Activated CD4-positive, CD25-positive, alpha-beta regulatory T cell (primary cell): Measurements from ENCODE around the gene EXOC6B.

ENCODE experiments used
- DNase-seq, 4 experiments: peaks; one replicate each; lab custom pipeline; 2025; lab: John Stamatoyannopoulos, UW

The EXOC6B gene

DNA sequence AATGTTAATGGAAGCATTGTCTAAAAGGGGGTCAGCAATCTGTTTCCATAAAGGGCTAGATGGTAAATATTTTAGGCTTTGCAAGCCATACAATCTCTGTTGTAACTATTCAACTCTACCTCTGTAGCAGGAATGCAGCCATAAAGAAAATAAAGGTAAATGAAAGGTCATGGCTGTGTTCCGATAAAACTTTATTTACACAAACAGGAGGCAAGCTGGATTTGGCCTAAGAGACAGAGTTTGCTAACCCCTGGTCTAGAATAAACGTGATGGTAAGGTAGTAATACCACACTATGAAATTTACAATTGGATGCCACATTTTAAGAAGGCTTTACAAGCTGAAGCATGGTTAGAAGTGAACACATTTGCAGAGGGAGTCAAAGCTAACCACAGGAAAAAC, 91.4 kb downstream of the EXOC6B start:
- DNase-seq, result no peak

DNA sequence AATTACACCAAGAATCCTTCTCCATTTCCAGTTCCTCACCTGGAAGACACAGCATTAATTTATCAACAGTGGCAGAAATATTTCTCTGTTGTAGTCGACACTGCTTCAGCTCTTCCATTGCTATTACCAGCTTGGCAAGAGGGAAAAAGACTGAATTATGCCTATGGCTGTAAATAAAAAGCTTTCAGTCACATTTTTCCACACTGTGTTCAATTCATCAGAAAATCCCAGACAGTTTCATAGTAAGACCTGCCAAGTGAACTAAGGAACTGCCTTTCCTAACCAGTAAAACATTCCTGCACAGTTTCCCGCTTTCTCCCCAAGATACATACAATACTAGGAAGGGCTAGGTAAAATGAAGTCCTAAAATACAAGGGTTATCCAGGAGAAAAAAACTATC, 94.7 kb downstream of the EXOC6B start:
- DNase-seq, result no peak

DNA sequence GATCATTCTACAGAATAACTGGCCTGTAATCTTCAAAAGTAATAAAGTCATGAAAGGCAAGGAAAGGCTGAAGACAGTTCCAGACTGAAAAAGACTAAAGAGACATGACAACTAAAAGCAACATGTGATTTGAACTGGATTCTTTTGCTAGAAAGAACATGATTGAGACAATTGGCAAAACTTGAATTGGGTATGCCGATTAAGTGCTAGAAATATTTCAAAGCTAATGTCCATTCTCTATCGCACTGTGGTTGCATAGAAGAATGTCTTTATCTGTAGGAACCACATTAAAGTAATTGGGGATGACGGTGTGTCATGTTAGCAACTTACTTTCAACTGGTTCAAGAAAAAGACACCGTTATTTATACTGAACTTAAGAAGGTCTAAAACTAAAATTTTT, 98.5 kb downstream of the EXOC6B start:
- DNase-seq, result no peak

DNA sequence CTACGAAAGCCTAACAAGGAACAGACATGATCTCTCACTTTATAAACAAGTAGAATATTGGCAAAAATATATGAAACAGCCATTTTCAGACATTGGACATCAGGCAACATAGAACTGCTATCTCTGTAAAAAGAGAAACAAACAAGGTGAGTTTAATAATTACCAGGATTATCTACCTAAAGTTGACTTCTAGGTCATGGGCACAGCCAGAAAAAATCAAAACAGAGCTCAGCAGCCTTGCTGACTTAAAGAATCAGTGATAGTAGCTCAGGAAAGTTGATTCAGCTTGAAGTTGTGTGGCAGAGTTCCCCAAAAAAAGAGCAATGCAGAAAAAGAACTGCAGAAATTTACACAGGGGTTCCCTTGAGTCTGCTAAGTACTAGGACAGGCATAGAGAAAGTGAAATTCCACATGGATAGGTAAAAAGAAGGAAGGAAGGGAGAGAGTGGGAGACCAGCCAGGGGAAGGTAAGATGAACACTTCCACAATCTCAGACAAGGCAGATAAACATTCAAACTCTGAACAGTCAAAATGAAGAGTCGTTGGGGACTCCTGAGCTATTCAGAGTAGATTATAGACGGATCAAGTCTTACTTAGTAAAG, 102.0 kb downstream of the EXOC6B start:
- DNase-seq, result no peak

DNA sequence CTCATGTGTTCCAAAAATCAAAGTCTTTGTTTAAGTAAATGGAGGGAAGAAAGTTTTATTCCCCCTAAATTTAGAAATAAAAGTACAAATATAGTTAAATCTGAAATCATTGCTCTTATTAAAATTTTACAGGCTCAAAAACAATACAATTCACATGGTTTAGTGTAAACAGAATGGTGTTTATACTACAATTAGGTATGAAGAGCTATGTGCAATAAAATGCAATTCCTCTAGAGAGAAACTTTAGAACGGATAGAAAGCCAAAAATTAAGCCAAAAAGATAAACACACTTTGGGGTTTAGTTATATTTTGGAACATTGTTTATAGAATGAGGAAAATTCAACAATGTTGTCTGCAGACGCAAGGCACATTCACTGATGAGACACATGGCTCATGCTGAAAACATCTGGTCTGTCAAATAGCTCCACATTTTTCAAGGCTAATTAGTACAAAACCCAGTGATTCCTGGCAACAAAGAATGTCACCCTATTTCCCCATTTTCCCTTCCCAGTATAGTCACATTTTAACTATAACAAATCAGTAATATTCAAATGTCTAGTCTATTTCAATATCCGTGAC, 103.3 kb downstream of the EXOC6B start:
- DNase-seq, result no peak

DNA sequence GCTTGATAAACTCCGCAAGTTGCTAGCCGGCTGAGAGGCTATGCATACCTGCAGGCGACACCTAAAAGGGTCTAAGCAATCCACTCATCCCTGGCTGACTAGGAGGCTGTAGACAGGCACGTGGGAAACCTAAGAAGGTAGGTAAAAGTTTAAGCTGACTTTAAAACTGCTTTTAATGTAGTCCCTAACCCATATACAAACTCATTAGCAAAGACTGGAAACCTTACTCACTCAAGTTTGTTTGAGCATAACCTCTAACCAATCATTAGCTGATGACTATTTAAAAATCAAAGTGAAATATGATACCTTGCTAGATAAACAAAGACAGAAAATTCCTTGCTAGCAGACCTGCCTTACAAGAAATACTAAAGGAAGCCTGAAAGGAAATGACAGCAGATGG, 106.4 kb downstream of the EXOC6B start:
- no peak for DNase-seq

DNA sequence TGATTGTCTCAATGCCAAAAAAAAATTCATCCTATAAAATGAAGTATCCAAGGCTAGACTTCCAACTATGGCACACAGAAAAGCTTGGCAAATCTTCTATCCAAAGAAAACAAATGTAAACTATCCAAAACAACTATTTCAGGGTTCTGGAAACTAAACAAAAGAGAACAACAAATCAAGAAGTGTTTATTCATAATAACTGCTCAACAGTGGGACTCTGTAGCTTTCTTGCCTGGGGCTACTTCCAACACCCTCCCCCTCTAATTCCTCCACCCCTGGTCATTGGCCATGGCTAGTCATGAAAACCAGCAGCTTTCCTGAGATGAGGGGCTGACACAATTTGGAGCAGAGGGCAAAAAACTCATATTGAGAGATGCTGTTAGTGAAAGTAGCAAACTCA, 107.0 kb downstream of the EXOC6B start:
- no peak for DNase-seq

DNA sequence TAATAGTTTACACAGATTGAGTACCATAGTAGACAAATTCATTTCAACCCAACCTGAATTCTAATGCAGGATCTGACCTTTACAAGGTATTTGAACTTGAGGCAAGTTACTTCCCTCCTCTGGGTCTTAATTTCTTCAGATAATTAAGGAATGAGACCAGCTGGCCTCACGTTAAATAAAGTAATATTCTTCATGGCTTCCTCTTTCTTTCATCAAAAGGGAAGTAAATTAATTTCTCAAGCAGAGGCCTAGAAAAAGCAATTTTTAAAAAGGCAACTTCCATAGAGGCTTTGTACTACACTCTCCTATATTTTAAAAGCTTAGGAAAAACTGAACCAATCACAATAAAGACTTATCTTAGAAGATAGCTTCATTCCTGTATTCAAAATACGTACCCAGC, 109.2 kb downstream of the EXOC6B start:
- DNase-seq, result no peak

DNA sequence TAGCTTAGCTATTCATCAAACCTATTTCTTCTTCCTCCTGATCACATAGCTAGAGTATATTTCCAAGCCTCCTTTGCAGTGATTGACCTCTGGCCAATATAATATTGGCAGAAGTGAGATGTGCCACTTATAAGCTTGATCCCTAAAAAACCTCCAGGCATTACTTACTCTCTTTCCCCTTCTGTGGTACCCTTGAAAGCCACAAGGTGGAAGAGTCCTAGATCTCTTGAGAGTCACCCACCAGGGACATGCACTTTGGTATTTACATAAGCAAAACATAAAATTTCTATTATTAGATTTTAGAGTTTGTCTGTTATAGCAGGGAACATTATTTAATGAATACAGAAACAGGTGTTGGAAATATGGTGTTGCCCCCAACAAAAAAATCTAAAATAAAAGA, 112.0 kb downstream of the EXOC6B start:
- DNase-seq, result no peak

DNA sequence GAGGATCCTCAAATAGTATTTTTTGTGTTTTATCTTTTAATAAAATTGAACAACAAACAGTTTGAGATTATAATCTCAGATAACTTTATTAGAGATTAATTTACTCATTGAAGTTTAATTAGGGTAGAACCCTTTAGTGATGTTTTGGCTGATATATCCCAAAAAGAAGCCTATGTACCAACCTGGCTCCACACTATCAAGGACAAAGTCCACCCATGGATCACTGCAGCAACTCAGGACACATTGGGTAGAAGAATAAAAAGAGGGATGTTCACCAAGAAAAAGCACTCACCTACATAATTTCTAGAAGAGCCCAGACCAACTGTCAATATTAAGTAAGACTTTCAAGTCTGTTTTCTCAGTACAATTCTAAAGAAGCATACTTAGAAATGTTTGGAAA, 112.9 kb downstream of the EXOC6B start:
- no peak for DNase-seq

DNA sequence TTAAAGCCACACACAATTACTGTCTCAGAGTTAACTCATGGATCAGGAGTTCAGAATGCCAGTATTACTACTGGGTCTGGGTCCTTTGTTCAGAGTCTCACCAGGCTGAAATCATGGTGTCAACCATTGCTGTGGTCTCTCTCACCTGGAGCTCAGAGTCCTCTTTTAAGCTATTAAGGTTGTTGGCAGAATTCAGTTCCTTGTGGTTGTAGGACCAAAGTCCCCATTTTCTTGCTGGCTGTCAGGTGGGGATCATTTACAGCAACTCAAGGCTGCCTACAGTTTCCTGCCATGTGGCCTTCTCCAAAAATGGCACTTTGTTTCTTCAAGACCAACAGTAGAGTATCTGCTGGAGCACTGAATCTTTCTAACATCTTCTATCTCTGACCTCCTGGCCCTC, 113.5 kb downstream of the EXOC6B start:
- no peak for DNase-seq

DNA sequence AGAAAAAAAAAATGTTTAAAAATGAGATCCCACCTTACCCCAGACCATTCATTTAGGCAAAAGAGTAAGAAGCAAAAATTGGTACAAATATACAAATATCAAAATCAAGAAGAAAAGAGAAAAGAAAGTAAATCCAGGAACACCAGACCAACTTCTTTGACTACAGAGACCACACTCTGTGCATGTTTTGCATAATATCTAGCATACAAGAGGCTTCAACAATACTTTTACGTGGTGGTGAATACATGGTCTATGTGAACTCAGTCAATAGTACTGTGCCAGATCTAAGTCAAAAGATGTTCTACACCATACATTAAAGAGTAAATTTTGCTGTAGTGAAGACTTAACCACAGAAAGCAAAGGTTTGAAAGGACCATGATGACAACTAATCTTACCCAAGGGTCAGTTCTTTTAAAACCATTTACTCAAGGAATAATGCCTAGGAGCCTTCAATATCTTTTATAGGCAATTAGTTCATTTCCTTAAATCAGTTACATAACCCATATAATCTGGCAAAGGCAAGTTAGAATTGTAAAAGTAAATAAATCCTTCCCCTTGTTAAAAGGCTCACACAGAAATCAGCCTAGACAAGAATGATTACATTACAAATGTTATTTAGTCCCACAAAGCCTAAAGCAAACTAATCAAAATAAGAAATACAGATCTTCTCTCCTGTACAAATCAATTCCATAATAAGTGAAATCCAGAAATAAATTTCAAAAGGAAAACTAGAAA, 115.2 kb downstream of the EXOC6B start:
- DNase-seq, result no peak

DNA sequence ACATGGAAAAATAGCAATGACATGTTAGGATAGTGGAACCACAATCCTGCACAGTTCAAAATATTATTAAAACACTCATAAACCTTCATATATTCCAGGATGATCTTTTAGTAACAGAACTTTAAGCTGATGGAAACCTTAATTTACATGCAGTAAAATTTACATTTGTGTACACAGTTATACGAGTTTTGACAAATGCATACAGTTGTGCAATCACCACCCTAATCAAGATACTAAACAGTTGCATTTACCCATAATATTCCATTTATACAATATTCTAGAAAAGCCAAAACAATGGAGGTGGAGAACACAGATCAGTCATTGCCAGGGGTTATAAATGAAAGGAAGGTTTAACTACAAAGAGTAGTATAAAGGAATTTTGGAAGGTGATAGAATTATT, 117.6 kb downstream of the EXOC6B start:
- DNase-seq, result no peak

DNA sequence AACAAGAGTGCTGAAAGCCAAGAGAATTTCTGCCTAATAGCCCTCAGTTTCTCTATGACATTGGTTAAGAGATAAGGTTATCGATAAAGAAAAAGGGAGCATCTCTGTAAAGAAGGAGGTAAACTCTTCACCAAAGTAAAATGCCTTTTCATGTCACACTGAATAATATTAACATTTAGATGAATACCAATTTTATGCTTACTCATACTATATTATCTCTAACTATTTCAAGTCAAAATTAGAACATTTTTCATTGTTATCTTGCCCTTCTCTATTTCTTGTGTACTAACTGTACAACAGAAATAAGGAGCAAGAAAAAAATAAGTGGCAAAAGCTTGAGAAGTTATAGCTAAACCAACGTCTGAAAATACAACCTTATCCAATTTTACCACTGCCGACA, 127.5 kb downstream of the EXOC6B start:
- no peak for DNase-seq

DNA sequence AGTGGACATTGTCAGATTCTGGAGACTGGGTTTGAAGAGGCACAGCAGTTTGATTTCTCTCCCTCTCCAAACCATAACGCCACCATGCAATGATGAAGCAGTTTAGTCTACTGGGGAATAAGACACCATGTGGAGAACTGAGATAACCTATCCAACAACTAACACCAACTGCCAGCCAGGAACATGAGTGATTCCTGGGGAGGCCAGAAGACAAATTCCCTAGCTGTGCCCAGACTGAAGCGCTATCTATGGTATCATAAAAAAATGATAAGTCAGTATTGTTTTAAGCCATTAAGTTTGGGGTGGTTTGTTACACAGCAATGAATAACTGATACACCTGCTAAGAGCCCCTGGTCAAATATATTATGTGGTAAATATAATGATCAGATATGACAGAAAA, 129.3 kb downstream of the EXOC6B start:
- no peak for DNase-seq

DNA sequence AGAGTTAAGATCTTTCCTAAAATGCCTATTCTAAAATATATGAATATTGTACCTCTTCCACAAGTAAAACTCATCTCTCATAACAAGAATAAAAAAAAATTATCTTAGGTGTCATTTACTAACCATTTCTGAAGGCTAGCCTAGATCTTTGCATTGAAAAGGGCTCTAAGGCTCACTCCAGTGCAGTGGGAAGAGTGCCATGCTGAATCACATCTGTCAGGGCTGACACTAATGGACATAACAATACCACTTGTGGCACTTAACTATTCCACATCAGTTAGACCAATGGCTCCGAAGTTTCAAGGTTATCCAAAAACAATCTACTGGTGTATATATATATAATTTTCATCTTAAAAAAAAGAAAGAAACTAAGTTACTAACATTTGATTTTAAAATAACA, 130.2 kb downstream of the EXOC6B start:
- DNase-seq, result no peak

DNA sequence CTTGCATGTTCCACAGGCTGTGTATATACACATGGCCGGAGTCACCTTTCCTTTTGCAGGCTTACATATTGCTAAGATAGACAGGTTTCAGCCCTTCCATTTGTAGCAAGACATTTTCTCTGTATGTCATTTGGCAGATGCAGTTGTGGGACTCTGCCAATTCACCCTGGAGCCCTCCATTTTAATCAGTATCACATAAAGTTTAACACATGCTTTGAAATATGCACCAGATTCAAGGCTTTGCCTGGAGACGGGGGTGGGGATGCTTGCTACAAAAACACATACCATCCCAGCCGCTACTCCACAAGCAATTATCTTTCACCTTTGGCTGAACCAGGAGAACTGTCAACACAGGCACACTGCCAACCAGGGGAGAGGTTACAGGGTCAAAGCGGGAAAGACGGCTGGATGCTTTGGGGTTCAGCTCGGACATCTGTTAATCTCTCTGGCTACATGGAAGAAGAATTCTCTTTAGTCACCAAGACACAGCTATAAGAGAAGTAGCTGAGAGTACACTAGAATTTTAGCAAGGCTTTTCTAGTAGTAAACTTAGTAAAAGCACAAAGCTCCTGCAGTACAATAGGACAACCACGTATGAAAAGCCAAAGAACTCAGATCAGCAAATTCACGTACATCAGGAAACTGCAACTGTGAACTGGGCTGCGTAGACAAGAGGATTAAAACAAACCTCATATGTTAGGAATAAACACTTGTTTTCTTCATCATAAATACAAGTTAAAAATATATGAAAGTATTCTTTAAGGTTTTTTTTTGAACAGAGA, 130.9 kb downstream of the EXOC6B start:
- no peak for DNase-seq

DNA sequence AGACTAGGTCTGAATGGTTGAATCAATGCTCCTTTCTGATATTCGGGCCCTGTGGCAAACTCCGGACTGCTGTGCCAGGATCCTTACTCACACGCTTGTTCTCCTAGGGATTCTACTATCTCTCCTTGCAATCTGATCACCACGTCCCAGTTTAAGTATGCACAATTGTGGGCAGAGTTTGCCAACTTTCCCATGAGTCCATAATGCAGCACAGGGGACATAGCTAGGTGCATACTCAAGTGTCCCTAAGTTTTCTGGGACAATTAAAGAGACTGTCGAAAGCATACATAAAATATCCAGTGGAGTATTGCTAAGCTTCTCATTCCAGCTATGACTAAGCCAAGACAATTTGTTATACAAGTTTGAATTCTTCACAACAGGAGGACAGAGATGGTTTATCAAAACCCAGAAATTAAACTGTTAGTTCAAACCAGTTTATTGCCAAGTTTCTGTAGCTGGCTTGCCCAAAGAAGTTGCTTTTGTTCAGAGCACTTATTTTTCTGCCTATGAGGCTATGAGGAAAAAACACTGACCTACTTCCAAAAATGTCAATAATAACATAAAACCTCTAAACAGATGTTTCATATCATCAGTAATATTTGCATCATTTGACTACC, 136.1 kb downstream of the EXOC6B start:
- DNase-seq, result no peak

DNA sequence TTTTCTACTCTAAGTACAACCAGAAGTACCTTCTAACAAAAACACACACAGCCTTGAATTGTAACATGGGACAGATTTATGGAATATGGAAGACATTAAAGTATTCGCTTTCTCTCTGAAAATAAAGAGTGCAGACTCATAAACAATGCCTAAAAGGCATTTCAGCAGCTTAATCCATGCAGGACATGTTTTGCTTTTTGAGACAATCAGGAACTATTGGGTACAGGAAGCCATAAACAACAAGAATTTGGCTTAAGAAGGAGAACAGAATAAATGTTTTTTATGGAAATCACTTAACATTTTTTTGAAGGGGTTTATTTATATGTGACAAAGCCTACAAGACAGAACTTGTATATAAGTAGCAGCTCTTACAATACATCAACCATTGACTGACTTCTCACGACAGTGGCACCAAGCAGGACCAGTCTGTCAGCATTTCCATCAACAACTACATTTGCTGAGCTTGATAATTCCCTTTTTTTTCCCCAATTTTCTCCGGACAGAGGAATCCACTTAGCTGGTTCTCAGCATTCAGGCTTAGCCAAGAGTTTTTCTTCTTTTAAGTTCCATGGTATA, 140.1 kb downstream of the EXOC6B start:
- no peak for DNase-seq

DNA sequence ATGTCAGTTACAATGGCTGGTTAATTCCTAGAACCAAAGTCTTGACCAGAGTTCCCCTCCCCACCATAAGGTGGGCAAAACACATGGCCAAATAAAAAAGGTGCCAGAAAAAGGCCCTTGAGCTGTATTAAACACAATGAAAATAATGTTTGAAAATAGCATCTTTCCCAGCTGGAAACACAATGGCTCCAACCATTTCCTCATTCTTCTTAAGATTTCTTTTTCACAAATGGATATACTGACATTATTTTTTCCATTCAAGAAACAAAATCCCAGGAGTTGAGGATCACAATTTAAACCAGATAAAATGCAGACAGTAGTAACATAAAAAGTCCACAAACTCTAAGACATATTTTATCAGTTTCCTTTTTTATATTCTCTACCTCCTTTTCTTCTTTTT, 143.8 kb downstream of the EXOC6B start:
- no peak for DNase-seq

DNA sequence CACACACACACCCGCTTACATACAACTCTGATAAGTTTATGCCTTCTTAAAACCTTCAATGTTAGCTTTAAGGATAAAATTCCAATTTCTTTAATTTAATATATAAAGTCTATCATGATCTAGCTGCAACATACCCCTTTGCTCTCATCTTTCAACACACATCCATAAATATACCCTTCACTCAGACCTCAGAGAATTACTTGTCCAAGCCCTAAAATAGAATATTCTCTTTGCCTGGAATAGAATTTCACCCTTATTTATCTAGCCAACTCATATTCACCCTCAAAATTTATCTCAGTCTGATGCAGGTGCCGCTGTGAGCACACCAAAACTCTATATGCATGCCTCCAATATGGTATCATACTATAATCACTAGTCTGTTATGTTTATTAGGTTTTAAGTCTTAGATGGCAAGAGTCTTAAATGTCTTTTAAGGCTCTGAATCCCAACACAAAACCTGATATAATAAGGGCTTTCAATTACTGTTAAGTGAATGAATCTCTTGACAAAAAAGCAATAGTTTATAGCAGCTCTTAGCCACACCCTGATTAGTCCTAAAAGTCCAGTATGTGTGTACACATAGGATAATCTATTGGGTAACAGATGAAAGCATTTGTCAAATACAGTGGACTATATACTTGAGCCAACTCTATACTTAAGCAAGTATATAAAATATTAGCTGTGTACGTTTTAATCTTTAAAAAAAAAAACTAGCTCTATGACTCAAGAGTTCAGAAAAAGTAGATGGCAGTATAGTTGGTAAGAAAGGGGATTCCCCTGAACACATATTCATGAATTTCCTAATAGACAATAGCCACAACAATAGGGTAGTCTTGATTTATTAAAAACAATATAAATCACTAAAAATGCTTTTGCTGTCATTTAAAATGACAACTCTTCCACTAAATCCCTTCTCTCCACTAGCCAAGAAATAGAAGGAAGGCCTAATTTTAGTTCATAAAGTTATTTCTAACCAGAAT, 144.5 kb downstream of the EXOC6B start:
- DNase-seq, result no peak
